ENCODE measurements around the gene FAM241A. TPM values are rescaled to one million over a fixed set of nuclear protein-coding genes. Genes with fewer than 3 reads are reported as not detected.

Gene FAM241A
- total and polyA plus RNA-seq, 3 donors from 2014 or later = 4.7 to 6.2 (median 5.7) TPM

- TF ChIP-seq CTCF (IDR thresholded peaks at IDR 0.05) = no peak
- TF ChIP-seq POLR2A (IDR thresholded peaks at IDR 0.05) = no peak
- Histone ChIP-seq H3K4me1 (no peaks in the 10 kb centered on the region), H3K27me3 (no peaks in the 10 kb centered on the region), H3K4me3 (no peak overlapping the region), H3K9me3 (no peaks in the 10 kb centered on the region), H3K27ac (no peak overlapping the region), H3K36me3 (ENCODE audit: low read depth, missing control alignments) (no peaks in the 10 kb centered on the region)
- WGBS, 2 donors = 87 to 97% methylated on average over 2 of the region's 2 CpGs
- no peak for DNase-seq
- intact Hi-C loops (cut with DNase I; ENCODE audit: low total_unique reads) = no loop called here
Measured at GRCh38 chr4:112112590-112113170, 32.6 kb upstream of the FAM241A start.

DNA sequence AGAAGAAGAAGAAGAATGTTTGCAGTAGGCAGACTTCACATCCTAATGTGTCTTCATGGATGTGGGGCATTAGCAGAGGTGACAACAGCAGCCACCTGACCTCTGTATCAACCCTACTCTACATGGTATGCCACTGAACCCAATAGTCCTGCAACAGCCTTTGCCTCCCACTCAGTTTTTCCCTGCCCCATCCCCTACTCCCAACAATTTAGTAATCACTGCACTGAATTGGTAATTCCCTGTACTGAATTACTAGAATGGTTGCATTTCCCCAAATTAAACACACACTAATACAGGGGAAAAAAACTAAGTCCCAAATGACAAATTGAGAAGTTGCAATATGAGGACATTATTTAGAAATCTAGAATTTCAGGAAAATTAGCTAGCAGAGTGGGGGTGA, 31.4 kb upstream of the FAM241A start:
- no peaks in the 10 kb centered on the region for H3K36me3 ChIP-seq (ENCODE audit: low read depth, missing control alignments)
- no peak overlapping the region for H3K4me3 ChIP-seq
- no peaks in the 10 kb centered on the region for H3K4me1 ChIP-seq
- no peak overlapping the region for H3K27ac ChIP-seq
- no peaks in the 10 kb centered on the region for H3K27me3 ChIP-seq
- no peak for TF ChIP-seq POLR2A (IDR thresholded peaks at IDR 0.05)
- TF ChIP-seq CTCF (IDR thresholded peaks at IDR 0.05) = no peak
- intact Hi-C loops (cut with DNase I; ENCODE audit: low total_unique reads) = no loop called here
- no peaks in the 10 kb centered on the region for H3K9me3 ChIP-seq
- no peak for DNase-seq

GRCh38 chr4:112114452-112114851, 30.8 kb upstream of the FAM241A start:
- intact Hi-C loops (cut with DNase I; ENCODE audit: low total_unique reads) = no loop called here
- Histone ChIP-seq H3K36me3 (ENCODE audit: low read depth, missing control alignments) (no peaks in the 10 kb centered on the region), H3K27ac (no peak overlapping the region), H3K9me3 (no peaks in the 10 kb centered on the region), H3K4me3 (no peak overlapping the region), H3K4me1 (no peaks in the 10 kb centered on the region), H3K27me3 (no peaks in the 10 kb centered on the region)
- DNase-seq = no peak
- TF ChIP-seq POLR2A (IDR thresholded peaks at IDR 0.05) (no peak), CTCF (IDR thresholded peaks at IDR 0.05) (no peak)

GRCh38 chr4:112118742-112119352, 26.4 kb upstream of the FAM241A start:
- no peak for DNase-seq
- H3K4me3 ChIP-seq = no peak overlapping the region
- intact Hi-C loops (cut with DNase I; ENCODE audit: low total_unique reads) = no loop called here
- H3K27ac ChIP-seq = no peak overlapping the region
- H3K27me3 ChIP-seq = no peaks in the 10 kb centered on the region
- no peaks in the 10 kb centered on the region for H3K9me3 ChIP-seq
- TF ChIP-seq POLR2A (IDR thresholded peaks at IDR 0.05) = no peak
- no peak for TF ChIP-seq CTCF (IDR thresholded peaks at IDR 0.05)
- no peaks in the 10 kb centered on the region for H3K36me3 ChIP-seq (ENCODE audit: low read depth, missing control alignments)
- H3K4me1 ChIP-seq = no peaks in the 10 kb centered on the region
- WGBS, 2 donors = 67 to 75% methylated on average over 1 of the region's 1 CpG

GRCh38 chr4:112119353-112119783, 25.9 kb upstream of the FAM241A start:
- TF ChIP-seq CTCF (IDR thresholded peaks at IDR 0.05) = no peak
- TF ChIP-seq POLR2A (IDR thresholded peaks at IDR 0.05) = no peak
- Histone ChIP-seq H3K27ac (no peak overlapping the region), H3K9me3 (no peaks in the 10 kb centered on the region), H3K36me3 (ENCODE audit: low read depth, missing control alignments) (no peaks in the 10 kb centered on the region), H3K4me3 (no peak overlapping the region), H3K4me1 (no peaks in the 10 kb centered on the region), H3K27me3 (no peaks in the 10 kb centered on the region)
- no peak for DNase-seq
- intact Hi-C loops (cut with DNase I; ENCODE audit: low total_unique reads) = no loop called here
- 77 to 87% methylated on average over 3 of the region's 3 CpGs for WGBS, 2 donors

Data from testis (tissue), 3 donors.